Upper lobe of right lung (tissue), 1 donor: ENCODE data around the gene FOSL1. TPM values are rescaled to one million over a fixed set of nuclear protein-coding genes. Genes with fewer than 3 reads are reported as not detected.

Experiments used
- ATAC-seq: fragments of 200-7000 bp; cut with Tn5 transposase; one replicate; pipeline ENCODE4 v1.9.1; 2020; ENCODE audit warnings: mild to moderate bottlenecking, moderate library complexity
- DNase-seq: peaks from one replicate; pipeline ENCODE4 v3.0.0-alpha.2; 2020
- H3K27ac ChIP-seq: fragments of 200-600 bp; one replicate; pipeline ENCODE4 v1.8.0; 2022
- H3K27me3 ChIP-seq: fragments of 200-600 bp; one replicate; pipeline ENCODE4 v1.8.0; 2022; ENCODE audit warnings: mild to moderate bottlenecking
- H3K36me3 ChIP-seq: fragments of 200-600 bp; one replicate; pipeline ENCODE4 v1.8.0; 2022
- H3K4me1 ChIP-seq: fragments of 200-600 bp; one replicate; pipeline ENCODE4 v1.8.0; 2022
- H3K4me3 ChIP-seq: fragments of 200-600 bp; one replicate; pipeline ENCODE4 v1.8.0; 2022; ENCODE audit warnings: mild to moderate bottlenecking
- H3K9me3 ChIP-seq: fragments of 200-600 bp; one replicate; pipeline ENCODE4 v1.8.0; 2022
- CTCF ChIP-seq: fragments of 200-600 bp; IDR thresholded peaks from one replicate; pipeline ENCODE4 v1.8.0; 2022; ENCODE audit warnings: antibody characterized with exemption
- intact Hi-C: fragments of 100-400 bp; cut with DNase I; formaldehyde crosslinking; loops from one replicate; pipeline ENCODE4 v1.11.0; 2022
- total RNA-seq: library from RNA; stranded (reverse); fragmentation: NEBNext Ultra II Directional; extraction: Animal tissue kit (Norgen Biotek cat#: 25700); gene quantifications from one replicate; pipeline ENCODE4 v1.2.1, GENCODE V29; 2021
- donor health status: DM: no; HTN: yes; CAD: no; lungs with severe emphysema.

FOSL1 gene
- total RNA-seq, 1 donor from 2014 or later = 3.9 TPM

GRCh38 chr11:65862941-65863888 is 37.0 kb downstream of the FOSL1 start:
- peaks cover 65% of the 10 kb centered on the region for H3K36me3 ChIP-seq

GRCh38 chr11:65862191-65862735 is 37.9 kb downstream of the FOSL1 start:
- peaks cover 23% of the 10 kb centered on the region for H3K4me1 ChIP-seq
- no peaks in the 10 kb centered on the region for H3K27me3 ChIP-seq
- no peak overlapping the region for H3K4me3 ChIP-seq
- intact Hi-C loops = no loop called here
- no peaks in the 10 kb centered on the region for H3K9me3 ChIP-seq
- H3K36me3 ChIP-seq = peaks cover 56% of the 10 kb centered on the region
- DNase-seq (peak; percentile 63), ATAC-seq (no peak)
- TF ChIP-seq CTCF = no peak
- no peak overlapping the region for H3K27ac ChIP-seq

More at GRCh38 chr11:65862941-65863888, 37.0 kb downstream of the FOSL1 start:
- DNase-seq (peak; percentile 60), ATAC-seq (no peak)
- Histone ChIP-seq H3K4me3 (no peak overlapping the region), H3K9me3 (no peaks in the 10 kb centered on the region), H3K27me3 (no peaks in the 10 kb centered on the region), H3K27ac (no peak overlapping the region), H3K4me1 (peaks cover 23% of the 10 kb centered on the region)
- intact Hi-C loops = no loop called here
- TF ChIP-seq CTCF = no peak

- peak overlapping the region; percentile 97 for H3K27ac ChIP-seq
- no peak for DNase-seq
- peak overlapping the region; percentile 98 for H3K4me3 ChIP-seq
- ATAC-seq = no peak
- no peak for TF ChIP-seq CTCF
- H3K4me1 ChIP-seq = peaks cover 23% of the 10 kb centered on the region
- H3K27me3 ChIP-seq = no peaks in the 10 kb centered on the region
- H3K9me3 ChIP-seq = no peaks in the 10 kb centered on the region
- peaks cover 50% of the 10 kb centered on the region for H3K36me3 ChIP-seq
- intact Hi-C loops = no loop called here
These were observed 38.5 kb downstream of the FOSL1 start for GRCh38 chr11:65861533-65862183.

GRCh38 chr11:65861165-65861505 is 39.1 kb downstream of the FOSL1 start:
- peak overlapping the region; percentile 97 for H3K27ac ChIP-seq
- peak overlapping the region; percentile 98 for H3K4me3 ChIP-seq
- no peaks in the 10 kb centered on the region for H3K9me3 ChIP-seq
- no peak for TF ChIP-seq CTCF
- DNase-seq (no peak), ATAC-seq (no peak)
- H3K4me1 ChIP-seq = peaks cover 27% of the 10 kb centered on the region
- peaks cover 47% of the 10 kb centered on the region for H3K36me3 ChIP-seq
- intact Hi-C loops = no loop called here
- H3K27me3 ChIP-seq = no peaks in the 10 kb centered on the region

GRCh38 chr11:65860278-65861164 is 39.7 kb downstream of the FOSL1 start, which contains the start of gene MUS81:
Gene MUS81 (plus strand): TSS chr11:65860433. CDS start chr11:65860754, 321 bp downstream.
- ATAC-seq = peak; percentile 73
- peaks cover 47% of the 10 kb centered on the region for H3K36me3 ChIP-seq
- H3K9me3 ChIP-seq = no peaks in the 10 kb centered on the region
- no peaks in the 10 kb centered on the region for H3K27me3 ChIP-seq
- H3K4me3 ChIP-seq = peak within 1 kb of the TSS; percentile 98
- intact Hi-C loops = no loop called here
- TF ChIP-seq CTCF = peak; percentile 92
- H3K27ac ChIP-seq = peak within 1 kb of the TSS; percentile 97
- peaks cover 31% of the 10 kb centered on the region for H3K4me1 ChIP-seq
- peak; percentile 98 for DNase-seq
